HG03378 (cell line): Measurements from ENCODE around the gene SERPINB1.
"Not testable (repeated sequence)": the region's sequence is repeated elsewhere in the genome, so short reads cannot be mapped to it uniquely, and the experiment has no call there.

Experiments
- ATAC-seq: cut with Tn5 transposase; IDR thresholded peaks from one replicate; pipeline ENCODE4 v1.9.1; 2021; ENCODE audit warnings: mild to moderate bottlenecking, moderate library complexity; ENCODE audit not compliant: unreplicated experiment

Gene SERPINB1

DNA sequence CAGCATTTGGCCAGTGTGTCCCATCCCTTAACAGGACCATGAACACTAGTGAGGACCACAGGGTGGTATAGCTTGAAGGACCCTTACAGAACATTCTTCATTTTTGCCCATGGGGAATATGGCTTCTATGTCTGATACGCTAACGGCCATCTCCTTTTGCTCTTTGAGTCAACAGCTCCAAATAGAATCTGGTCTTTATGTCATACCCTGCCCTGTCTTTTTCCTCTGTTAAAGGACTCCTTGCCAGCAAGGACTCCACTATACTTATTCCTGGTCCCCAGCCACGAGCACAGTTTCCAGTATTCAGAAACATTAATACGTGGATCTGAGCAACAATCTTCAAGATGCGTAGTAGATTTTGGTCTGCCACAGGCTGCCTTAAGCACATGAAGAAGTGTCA lies 22.5 kb downstream of the SERPINB1 start:
- no peak for ATAC-seq

DNA sequence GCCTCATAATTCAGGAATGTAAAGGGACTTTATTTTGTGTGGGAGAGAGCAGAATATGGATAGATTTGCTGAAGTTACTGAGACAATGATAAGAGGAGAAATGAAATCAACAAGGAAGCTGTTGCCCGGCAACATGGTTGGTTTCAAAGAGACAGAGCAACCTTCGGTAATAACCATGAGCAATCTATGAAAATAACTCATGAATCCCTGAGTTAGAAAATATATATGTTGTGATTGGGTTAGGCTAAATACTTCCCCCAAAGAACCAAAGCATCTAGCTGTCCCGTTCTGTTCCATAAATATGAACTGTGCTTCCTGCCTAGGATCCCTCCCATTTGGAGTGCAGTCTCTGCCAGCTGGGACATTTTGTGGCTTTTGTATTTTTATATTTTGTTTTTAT lies 23.1 kb downstream of the SERPINB1 start:
- no peak for ATAC-seq

DNA sequence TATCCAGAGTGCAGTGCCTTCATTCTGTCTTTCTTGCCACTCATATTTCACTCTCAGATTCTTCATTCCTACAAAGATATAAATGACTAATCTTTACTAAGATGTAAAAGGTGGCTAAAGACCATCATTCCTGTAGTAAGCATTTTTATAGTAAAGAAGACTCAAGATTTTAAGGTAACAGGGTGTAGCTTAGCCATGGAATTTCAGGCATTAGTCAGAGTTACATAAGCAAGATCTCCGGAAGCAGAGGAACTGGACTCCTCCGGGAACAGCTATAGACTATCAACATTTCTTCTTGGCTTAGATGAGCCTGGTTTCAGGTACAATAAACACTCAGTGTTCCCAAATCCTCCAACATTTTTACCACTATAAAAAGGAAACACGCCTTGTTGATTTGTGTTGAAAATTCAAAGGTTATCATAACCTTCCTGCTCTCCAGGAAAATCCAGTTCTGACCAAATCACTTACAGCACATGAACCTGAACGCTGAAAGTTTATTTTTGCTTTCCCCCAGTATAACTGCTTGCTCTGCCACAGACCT lies 23.7 kb downstream of the SERPINB1 start:
- ATAC-seq = no peak

DNA sequence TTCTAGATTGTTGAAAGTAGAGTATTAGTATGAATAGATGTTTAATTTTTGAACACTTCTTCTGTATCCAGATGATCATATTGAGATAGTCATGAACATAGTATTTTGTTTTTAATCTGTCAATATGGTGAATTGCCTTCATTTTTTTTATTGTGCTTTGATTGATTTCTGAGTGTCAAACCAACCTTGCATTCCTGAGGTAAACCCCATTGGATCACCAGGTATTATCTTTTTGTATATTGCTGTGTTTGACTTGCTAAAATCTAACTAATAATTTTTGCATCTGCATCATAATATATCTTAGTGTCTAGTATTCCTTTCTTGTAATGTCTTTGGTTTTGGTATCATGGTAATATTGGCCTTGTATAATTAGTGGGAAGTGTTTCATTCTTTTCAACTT lies 25.5 kb downstream of the SERPINB1 start:
- ATAC-seq = no peak

DNA sequence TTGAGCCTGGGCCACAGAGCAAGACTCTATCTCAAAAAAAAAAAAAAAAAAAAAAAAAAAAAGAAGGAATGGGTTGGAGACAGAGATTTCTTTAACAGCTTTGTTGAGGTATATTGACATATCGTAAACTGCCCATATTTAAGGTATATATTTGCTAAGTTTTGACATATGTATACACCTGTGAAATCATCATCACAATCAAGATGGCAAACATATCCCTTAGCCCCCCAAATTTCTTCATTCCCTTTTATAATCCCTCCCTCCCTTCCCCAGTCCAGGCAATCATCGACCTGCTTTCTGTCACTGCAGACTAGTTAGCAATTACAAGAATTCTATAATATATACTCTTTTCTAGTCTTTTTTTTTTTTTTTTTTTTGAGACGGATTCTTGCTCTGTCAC lies 29.0 kb downstream of the SERPINB1 start:
- ATAC-seq = no peak

DNA sequence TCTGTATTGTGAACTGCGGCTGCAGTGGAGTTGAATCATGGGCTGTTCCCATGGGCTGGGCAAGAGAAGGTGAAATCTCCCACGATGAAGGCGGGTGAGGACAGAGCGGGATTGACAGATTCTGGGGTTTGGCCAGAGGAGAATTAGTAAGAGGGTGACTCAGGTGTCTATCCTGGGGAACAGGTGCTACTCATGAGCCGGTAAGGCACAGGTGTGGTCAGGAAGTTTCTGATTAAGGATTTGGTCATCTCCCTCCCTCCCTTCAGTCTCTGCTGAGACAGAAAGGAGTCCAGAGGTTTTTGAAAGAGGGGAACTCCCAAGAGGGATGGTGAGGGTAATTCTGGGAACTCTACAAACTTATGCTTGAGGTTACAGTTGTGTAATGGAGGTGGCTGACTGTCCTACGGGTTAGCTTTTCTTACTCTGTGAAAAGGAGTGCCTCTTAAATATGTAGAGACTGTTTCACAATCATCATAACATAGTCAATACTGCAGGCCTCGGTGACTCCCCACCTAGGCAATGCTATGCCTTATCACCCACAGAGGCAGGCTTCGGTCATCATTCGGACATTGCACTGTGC lies 31.5 kb downstream of the SERPINB1 start:
- ATAC-seq = no peak

DNA sequence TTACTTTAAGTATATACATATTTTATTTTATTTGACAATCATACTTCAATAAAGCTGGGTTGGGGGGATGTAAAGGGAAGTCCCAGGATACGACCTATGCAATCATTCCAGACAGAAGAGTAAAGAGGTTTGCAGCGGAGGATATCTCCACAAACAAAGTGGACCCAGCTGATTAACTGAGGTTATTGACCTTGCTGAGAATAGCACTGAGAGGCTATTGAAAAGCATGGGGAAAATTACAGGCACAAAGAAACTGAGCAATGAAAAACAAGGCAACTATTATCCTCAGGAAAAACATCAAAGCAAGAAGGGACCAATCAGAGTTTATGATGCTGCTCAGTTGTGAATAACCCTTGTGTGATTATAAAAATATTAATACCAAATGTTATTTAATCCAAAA lies 32.6 kb downstream of the SERPINB1 start:
- ATAC-seq = no peak

DNA sequence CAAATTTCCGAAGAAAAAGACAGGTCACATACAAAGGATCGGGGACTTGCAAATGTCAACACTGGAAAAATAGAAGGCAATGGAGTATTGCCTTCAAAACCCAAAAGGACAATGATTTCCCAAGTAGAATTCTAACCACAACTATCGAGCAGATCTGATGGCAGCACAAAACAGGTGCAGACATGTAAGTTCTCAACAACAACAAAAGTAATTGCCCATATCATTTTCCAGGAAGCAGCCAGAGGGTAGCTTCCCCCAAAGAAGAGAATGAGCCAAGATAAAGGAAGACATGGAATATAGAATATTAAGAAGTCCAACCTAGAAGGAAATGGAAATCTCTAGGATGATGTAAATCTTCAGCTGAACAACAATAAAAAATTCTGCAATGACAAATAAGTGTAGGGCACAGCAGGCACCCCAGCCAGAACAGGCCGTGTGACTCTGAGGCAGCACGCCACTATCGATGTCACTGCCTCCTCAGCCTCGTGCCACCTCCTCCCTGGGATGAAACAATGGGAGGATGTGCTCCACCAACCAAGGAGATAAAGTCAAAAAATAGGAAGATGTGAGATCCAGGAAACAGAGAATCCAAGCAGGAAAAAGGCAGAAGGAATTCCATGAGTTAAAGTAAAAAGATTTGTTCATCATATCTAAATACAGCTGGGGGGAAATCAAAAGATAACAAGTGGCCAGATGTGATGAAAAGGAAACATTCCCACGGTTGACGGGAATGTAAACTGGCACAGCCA lies 34.1 kb downstream of the SERPINB1 start:
- no peak for ATAC-seq

DNA sequence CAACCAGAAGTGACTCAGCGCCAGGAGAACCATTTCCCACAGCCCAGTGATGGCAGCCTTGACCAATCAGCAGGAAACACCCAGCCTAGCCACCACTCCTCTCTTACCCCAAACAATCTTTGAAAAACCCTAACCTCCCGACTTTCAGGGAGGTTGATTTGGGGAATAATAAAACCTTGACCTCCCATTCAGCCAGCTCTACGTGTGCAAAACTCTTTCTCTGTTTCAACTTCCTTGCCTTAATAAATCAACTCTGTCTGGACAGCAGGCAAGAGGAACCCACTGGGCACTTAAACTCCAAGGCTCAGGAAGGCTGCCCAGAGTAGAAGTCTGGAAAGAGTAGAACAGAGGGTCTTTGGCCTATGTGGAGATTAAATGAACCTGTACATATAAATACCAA lies 35.0 kb downstream of the SERPINB1 start:
- no peak for ATAC-seq

DNA sequence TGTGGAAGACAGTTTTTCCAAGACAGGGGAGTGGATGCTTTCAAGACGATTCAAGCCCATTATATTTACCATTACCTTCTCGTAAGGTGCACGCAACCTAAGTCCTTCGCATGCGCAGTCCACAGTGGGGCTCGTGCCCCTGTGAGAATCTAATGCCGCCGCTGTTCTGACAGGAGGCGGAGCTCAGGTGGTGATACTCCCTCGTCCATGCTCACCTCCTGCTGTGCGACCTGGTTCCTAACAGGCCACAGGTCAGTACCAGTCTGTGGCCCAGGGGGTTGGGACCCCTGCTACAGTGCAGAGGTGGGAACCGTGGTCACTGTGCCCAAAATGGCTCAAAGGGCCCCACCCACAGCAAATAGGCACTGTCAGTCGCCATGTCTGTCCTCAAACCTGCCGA lies 36.6 kb downstream of the SERPINB1 start:
- ATAC-seq = no peak

DNA sequence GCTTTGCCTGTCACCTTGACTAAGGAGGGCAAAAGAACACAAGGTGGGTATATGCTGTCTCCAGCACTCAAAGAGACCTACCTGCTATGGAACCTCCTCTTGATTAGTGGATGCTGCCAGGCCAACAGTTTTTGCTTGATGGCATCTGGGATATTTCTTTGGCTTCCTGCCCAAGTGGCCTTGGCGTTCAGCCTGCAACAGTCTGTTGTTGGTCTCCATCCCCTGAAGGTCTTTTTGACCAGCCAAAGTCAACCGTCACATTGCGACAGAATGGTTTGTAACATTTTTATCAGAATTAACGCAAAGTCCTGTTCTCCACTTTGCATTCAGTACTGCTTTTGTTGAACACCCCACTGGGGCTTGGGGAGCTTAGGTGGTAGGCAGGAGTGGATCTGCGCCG lies 37.1 kb downstream of the SERPINB1 start:
- no peak for ATAC-seq

DNA sequence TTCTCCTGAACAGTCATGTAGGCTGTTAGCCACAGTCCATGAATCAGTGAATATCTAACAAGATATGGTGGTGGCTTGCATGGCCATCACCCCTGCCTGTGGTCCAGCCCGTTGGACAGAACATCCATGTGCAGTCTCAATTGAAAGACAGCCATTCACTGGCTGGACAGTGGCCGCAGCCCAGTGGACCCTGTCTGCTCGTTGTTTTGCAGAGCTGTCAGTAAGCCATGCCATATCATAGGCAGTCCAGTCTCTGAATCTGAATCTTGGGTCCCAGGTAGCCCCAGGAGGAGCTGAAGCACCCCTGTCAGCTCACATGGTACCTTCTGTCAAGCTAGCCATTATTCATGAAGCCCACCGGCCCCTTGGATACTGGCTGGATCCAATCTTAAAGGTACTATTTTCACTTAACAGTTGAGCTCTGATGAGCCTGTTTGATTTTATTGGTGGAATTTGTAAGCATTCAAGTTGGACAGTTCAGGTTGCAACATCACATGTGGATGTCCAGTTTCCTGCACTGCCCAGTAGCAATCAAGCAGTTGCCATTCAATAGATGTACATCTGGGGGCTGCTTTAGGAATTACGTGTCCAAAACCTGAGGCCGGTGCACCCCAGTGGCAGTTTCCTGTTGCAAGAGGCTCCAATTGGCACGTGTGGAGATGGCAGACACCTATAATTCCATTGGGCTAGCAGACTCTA lies 37.8 kb downstream of the SERPINB1 start:
- no peak for ATAC-seq

DNA sequence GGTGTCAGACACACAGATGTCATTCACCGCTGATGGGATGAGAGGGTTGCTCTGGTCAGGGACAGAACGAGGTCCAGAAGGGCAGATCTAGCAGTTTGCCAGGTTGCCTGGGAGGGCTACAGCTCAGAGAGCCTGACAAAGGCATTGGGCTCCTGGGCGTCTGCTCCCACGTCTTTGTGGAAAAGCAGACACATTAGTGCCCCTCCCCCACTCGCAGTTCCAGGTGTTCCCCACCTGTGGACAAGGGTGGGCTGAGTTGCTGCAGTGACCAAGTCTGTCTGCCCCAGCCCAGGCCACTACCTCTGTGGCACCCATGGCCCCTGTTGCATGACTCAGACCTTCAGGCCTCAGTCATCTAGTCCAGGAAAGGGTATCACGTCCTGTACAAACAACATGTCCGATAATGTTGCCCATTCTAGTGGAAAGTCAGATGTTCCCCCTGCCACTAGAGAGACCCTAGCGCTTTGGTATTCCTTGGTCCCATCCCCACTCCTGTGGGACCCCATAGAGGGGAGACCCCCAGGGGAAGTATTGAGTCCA lies 39.1 kb downstream of the SERPINB1 start:
- no peak for ATAC-seq

DNA sequence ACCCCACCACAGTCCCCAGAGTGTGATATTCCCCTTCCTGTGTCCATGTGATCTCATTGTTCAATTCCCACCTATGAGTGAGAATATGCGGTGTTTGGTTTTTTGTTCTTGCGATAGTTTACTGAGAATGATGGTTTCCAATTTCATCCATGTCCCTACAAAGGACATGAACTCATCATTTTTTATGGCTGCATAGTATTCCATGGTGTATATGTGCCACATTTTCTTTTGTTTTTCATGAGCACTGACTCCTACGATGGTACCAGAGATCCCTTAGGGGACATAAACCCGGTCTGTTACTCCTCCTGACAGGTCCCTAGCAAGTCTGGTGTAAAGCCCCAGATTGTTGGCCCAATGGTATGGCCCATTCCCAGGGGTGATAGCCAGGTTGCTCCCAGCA lies 40.0 kb downstream of the SERPINB1 start:
- ATAC-seq = not testable (repeated sequence)

DNA sequence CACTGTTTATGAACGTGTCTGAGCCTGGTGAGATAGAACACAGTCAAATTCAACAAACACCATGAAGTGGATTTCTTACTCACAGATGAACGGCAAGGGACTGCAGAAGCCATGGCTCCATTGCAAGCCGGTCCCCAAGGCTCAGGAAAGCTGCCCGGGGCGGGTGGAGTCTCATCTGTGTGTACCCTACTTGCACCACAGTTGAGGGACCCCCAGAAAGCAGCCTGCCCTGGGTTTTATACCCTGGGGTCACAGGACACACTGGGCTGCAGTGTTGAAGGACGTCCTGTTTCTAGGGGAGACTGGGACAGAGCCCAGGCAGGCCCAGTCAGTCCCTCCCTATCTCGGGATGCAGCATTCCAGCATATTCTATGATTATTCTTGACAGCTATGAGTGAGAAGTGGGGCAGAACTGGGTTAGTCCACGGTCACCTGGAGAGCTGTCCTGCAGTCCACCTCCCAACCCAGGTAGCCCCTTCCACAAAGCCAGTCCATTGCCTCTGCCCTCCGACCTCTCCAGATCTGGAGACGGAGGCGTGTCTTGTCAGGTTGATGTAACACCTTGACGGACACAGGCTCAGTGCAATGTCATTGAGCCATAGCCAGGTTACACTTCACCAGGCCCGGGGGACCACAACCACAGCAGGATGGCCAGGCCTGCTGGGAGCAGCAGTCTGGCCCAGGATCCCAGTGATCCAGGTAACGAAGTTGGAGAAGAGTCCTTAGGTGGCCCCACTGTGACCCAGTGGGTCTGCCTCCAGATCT lies 40.9 kb downstream of the SERPINB1 start:
- ATAC-seq = no peak

DNA sequence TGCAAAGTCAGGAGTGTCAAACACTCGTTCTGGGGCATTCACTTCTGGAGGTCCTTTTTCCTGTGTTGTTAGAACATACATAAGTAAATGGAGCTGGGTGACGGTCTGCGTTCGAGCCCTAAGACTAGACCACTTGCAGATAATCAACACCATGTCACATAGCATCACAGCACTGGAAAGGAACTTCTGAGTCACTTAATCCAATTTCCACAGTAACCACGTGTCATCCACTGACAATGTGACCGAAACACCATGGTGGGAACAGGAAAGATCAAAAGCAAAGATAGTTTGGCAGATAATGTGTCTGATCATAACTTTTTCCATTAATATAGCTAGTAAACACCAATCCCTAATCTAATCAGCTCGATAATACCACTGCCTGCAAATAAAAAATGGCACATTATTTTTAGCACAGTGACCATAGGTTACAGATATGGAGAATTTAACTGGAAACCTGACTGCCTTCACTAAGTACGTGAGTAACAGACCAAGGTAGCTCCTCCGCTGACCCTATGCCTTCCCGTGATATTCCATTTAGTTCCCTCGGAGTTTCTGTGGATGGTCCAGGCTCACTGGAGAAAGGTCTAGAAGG lies 41.6 kb downstream of the SERPINB1 start:
- no peak for ATAC-seq

DNA sequence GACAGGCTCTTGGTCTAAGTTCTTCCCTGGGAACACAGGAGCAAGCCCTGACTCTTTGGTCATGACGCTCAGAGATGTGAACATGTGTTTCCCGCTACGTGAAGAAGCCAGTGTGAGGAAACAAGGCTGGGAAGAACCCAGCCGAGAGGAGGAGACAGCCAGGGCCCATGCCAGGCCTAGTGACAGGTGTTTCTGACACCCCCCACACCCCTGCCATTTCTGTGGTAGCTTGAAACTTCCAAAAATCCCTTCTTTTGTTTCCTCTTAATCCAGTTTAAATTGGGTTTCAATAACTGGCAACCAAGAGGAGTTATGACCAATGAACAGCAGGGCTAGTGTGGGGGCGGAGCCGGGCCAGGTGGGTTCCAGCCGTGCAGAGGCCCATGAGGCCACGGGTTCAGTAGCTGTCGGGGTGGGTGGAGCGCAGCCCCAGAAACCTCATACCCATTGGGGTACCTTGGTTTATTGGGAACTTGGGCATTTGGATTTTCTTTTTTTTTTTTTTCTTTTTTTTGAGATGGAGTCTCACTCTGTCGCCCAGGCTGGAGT lies 43.0 kb downstream of the SERPINB1 start:
- ATAC-seq = no peak

DNA sequence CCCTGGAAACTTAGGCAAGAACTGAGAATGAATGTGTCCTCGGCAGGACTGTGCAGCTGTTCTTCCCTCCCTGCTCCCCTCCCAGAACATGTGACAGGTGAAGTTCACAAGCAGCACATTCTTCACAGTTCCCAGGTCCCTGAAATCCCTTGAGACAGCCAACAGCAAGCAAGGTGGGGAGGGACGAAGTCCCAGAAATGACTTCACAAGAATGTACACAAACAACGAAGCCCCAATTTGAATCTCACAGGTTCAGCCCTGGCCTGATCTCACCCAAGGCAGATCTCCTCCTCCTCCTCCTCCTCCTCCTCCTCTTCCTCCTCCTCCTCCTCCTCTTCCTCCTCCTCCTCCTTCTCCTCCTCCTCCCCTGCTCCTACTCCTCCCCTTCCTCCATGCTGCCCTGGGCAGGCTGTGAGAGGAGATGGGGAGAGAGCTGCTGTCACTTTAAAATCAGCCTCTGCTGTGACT lies 44.1 kb downstream of the SERPINB1 start:
- ATAC-seq = no peak

DNA sequence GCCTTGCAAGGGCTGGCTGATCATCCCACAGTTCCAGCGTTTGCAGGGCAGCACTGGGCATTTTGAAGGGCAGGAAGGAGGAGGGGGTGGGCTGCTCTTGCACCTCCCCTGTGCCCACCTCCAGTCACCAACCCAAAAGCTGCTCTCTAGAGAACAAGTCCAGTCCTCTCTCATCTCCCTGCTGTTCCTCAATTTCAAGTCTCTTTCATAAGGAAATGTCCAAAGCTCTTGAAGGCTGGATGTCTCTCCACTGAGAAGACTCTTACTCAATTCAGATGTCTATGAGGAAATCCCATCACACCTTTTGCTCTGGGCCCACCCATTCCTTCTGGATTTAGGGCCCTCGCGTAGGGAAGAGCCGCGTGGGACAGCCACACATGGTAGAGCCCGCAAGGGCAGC lies 44.8 kb downstream of the SERPINB1 start:
- ATAC-seq = no peak

DNA sequence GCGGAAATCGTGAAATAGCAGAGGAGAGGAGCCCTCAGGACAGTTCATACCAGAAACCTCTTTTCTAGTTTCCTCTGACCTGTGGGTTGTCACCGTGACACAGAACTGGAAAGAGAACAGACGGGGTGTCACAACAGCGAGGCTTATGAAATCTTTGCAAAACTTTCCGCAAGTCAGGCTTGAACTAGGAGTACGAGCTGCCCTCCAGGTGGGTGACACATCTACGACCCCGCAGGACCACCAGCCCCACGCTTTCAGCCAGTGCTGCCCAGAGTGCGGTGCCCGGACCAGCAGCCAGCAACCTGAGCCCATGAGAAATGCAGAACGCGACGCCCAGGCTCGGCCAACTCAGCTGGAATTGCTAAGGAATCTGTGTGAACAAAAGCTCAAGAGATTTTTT lies 45.7 kb downstream of the SERPINB1 start:
- ATAC-seq = no peak
